GM21423 (cell line): ENCODE measurements around the gene FANCC.
"Not testable (repeated sequence)": the region's sequence is repeated elsewhere in the genome, so short reads cannot be mapped to it uniquely, and the experiment has no call there.

Source experiments
- ATAC-seq: cut with Tn5 transposase; IDR thresholded peaks from one replicate; pipeline ENCODE4 v1.9.1; 2021; ENCODE audit warnings: mild to moderate bottlenecking, moderate library complexity; ENCODE audit not compliant: unreplicated experiment

The FANCC gene

DNA sequence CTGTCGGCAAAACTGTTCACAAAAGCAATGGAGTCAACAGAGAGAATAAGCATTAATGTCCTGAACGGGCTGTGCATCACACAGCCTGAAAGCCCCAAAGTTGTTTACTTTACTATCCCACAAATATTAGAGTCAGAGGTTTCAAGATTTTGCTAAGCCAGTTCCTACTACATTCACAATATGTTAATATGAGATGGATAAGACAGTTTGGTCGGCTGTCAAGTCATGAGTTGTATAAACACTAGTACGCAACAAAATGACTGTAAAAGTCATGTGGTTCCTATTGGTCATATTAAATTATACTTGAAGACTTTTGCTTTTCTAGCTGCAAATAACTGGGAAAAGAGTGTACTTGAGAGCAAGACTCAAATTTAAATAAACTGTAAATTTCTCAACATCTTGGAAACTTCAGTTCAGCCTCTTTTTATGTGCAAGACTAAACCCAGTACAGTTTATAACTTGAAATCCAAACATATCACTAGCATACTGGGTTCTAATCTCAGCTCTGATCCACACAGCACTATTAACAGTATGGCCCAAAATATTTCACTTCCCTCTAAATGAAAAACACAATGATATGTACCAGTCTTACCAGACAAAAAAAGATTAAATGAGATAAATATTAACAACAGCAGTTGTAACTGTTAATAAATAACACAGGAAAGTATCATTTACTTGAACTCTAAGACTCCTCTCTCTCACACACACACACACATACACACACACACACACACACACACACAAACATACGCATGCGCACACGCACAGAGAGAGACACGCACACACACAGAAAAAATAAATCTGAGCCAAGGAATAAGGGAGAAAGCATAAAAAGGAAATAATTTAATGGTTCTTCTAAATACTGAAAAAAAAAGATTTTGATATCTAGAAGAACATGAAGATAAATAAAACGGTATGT is 33.1 kb downstream of the FANCC start:
- ATAC-seq: no peak

DNA sequence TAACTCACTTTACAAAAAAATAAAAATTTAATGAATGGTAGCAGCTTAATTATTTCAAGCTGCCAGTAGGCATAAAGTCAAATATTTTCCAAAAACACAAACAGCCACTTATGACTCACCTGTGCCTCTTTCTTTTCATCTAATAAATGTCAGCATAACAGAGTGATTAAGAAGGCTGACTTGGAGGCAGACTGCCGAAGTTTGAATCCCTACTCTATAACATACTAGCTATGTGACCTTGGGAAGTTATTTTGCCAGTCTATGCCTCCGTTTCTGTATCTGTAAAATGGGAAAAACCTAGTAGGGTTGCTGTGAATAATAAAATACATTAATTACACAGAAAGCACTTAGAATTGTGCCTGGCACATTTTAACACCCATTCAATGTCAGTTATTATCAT is 33.8 kb downstream of the FANCC start:
- no peak for ATAC-seq

DNA sequence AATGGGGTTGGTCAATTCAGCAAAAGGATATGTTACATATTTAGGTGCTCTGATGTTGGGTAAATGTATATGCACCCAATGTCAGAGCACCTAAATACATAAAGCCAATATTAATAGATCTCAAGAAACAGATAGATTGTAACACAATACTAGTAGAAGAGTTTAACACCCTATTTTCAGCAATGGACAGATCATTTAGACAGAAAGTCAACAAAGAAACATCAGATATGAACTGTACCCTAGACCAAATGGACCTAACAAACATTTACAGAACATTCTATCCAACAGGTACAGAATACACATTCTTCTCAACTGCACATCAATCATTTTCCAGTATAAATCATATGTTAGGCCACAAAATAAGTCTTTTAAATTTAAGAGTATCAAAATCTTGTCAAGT is 35.2 kb downstream of the FANCC start:
- no peak for ATAC-seq

DNA sequence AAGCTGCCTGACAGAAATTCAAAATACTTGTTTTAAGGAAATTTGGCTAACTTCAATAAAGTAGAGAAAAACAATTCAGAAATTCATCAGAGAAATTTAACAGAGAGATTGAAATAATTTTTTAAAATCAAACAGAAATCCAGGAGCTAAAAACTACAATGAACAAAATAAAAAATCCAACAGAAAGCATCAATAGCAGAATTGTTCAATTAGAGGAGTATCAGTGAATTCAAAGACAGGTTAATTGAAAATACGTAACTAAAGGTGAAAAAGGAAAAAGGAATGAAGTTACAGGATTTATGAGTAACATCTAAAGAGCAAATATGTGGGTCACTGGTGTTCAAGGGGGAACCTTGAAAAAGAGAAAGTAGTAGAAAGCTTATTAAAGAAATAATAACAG is 36.8 kb downstream of the FANCC start:
- ATAC-seq: no peak

DNA sequence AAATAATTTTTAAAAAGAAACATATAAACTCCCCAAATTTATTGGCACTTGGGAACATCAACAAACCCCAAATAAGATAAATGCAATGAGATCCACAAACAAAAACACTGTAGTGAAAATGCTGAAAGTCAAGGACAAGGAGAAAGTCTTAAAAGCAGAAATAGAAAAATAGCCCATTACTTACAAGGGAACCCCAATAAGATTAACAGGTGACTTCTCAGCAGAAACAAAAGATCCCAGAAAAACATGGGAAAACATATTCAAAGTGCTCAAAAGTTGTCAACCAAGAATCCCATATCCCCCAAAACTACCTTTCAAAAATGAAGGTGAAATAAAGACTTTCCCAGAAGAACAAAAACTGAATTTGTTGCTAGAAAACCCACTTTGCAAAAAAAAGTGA is 40.0 kb downstream of the FANCC start:
- ATAC-seq: no peak

DNA sequence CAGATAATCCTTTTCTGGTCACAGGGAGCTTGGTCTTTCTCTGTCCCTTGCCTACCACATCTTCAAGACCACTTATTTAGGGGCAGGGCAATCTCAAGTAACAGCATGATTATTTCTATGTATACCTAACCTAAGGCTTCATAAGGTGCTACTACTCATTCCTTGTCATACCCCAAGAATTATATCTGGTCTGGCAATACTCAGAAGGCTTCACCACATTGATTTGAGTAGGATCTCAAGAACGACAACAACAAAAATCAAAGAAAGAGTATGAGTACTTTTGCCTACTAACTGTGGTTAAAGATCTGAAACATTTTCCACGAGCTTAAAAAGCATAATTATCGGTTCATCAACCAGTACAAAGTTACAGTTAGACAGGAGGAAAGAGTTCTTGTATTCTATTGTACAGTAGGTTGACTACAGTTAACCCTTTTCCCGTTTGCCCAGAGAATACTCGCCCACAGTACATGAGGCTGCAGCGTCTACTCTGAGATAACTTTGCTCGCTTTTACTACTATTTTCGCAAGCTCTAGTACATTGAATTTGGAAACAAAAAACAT is 41.0 kb downstream of the FANCC start:
- ATAC-seq: no peak

DNA sequence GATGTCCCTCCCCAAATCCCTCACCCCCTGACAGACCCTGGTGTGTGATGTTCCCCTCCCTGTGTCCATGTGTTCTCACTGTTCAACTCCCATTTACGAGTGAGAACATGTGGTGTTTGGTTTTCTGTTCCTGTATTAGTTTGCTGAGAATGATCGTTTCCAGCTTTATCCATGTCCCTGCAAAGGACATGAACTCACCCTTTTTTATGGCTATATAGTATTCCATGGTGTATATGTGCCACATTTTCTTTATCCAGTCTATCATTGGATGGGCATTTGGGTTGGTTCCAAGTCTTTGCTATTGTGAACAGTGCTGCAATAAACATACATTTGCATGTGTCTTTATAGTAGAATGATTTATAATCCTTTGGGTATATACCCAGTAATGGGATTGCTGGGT is 43.3 kb downstream of the FANCC start:
- ATAC-seq: not testable (repeated sequence)

DNA sequence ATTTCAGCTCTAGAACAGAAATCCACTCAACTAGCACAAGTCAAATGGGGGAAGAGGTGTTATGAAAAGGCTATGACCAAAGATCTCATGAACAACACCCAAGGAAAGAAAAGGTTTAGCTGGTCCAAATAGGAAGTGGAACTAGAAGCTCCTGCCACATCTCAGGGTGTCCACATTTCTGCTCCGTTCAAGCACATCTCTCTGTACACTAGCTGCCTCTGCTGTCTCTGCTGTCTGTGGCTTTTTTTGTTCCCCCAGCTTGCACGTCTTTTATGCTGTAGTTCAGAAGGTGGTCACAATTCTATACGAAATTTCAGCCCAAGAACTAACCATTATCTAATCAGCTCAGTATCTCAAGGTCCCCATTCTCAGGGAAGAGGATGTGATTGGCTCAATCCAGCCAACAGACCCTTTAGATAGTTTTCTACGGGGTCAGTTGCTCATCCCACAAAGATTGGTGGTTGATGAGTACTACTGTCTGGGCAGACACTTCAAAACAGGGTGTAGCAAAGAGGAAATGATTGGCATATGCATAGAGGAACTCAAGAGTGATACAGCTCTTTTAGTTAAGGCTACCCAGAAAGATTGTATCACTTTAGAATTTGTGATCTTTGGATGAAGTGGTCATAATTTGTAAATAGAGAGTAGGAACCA is 44.0 kb downstream of the FANCC start:
- peak; percentile 55 for ATAC-seq

DNA sequence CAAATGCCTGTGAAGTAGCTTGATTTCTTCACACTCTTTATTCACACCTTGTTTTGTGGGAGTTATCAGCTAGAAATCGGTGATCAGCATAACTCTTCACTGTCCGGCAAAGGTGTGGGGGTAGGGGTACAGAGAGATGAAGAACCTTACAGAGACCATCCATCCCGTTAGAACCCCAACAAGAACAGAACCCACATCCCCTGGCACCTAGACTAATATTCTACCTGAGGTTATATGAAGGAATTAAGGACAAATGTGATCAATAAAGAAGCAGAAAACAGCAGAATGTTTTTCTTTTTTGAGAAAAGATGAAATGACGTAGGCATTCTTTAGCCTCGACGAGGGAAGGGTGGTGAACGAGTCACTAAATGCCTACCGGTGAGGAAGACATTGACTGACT is 44.7 kb downstream of the FANCC start:
- no peak for ATAC-seq

DNA sequence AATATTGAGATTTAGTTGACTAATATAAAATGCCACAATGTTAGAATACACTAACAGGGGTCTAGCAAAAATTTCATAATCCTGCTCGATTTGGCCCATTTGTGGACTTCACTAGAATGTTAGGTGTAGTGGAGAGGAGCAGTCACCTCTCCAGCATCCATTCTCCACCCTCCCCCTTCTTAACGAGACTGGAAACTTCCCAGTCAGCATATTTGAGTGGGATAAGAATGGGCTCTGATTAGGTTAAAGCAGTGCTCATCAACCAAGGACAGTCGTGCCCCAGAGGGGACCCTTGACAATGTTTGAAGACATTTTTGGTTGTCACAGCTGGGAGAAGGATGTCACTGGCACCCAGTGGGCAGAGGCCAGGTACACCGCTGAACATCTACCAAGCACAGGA is 46.7 kb downstream of the FANCC start:
- no peak for ATAC-seq

DNA sequence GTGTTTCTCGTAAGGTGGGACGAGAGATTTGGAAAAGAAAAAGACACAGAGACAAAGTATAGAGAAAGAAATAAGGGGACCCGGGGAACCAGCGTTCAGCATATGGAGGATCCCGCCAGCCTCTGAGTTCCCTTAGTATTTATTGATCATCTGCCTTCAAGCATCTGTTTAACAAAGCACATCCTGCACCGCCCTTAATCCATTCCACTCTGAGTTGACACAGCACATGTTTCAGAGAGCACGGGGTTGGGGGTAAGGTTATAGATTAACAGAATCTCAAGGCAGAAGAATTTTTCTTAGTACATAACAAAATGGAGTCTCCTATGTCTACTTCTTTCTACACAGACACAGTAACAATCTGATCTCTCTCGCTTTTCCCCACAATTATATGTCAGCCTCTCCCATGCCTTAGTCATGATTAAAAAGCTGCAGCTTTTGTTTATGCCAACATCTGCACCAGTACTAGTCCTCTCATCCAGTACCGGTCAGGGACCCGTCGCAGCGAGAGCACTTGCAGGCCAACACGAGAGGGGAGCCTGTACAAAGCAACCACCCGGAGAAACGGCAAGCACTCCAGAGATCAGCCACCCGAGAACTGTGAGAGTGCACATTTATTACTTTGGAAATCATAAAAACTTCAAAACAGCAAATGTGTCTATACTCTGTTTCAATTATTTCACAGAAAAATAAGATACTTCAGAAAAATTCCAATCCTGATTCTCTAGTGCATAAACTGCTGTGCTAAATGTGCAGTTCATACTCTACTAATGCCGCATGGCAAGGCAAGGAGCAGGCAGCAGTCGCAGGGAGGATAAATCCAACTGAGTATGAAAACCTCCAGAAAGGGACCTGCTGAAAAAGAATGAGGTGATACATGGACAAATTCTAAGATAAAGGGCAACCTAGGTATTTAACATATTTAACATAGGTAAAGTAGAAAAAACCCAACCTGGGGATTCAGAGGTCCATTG is 47.4 kb downstream of the FANCC start:
- not testable (repeated sequence) for ATAC-seq

DNA sequence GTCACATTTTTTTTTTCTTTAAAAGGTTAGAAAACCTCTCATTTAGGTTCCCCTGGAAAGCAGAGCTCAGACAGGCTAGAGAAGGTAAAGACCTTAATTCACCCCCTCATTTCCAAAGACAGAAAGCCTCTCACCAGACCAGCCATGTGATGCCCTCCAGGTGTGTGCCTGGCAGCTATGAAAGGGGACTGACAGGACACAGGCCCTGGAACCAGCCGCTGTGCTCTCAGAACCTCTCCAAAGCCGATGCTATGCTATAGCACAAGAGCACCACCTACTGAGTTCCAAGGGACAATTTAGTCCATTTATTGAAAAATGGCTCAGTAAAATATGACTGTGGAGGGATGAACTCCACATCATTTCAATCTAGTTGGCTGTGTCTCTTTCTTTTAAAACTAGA is 48.8 kb downstream of the FANCC start:
- ATAC-seq: no peak

DNA sequence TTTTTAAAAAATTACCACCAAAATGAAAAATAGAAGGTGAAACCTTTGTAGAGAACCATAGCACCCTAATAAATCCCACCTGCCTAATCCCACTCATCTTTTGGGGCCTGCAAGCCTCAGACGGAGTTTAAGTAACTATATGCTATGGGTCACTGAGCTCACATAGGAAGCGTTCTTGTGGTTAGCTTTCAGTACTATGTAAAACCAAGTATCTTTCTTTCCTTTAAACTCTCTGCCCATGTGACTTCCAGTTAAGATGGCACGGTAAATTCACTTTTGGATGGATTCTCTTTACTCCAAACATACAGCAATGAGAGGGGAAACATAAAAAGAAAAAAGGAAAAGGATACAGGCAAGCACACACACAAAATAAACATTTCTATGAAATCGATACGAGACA is 50.9 kb downstream of the FANCC start:
- ATAC-seq: peak; percentile 72

DNA sequence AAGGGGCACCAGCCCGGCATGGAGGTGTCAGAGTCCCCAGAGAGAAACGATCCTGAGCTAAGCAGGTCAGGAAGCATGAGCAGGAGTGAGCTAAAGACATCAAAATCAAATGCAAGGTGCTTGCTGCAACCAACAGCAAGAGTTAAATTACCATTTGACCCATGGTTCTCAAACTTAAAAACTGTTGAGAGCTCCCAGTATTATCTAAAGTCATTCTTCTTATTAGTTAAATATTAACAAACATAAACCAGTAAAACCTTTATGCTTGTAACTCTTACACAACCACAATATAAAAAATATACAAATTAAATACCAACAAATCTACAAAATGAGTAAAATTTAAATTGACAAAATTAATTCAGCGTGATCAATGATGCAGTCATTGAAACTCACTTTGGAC is 51.5 kb downstream of the FANCC start:
- no peak for ATAC-seq

DNA sequence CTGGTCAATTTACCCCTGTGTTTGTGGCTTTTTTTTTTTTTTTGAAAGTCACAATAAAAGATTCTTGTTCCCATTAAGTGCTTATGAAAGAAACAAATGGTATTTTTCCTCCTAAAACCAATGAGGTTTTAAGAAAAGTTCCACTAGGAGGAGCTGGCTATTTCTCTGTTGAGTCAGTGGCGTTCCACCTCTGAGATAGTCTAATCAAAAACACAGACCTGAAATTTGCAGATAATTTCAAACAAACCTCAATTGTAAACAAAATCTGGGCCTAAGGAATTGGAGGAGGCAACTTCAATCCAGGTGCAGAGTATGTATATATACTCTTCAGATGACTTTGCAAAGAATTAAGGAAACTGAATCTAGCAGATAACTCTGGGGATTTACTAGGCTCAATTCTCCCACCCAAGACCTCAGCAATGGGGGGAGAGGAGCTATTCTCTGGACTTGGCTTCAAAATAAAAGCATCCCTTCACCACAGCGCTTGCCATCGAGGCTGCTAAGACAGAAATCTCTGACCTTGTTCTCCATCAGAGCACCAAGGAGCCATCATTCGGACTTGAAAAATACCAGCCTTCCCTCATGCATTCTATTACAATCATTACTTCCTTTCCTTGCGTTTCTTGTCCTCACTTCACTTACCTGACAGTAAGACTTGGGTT is 52.4 kb downstream of the FANCC start:
- no peak for ATAC-seq

DNA sequence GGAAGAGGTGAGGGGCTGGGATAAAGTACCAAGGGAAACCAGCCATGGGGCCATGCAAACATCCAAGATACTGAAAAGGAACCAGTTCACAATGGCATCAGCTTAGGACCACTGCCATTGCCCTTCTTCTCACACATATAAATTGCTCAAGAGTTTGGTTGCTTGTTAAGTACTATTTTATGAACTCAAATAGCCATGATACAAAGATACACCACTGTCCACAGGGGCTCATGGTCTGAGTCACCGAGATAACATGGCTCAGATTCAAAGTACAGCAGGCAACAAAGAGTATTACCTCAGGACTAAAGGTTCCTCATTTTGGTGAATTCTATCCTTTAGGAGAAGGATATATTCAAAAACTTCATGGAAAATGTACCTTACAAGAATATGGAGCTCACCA is 55.6 kb downstream of the FANCC start:
- no peak for ATAC-seq

DNA sequence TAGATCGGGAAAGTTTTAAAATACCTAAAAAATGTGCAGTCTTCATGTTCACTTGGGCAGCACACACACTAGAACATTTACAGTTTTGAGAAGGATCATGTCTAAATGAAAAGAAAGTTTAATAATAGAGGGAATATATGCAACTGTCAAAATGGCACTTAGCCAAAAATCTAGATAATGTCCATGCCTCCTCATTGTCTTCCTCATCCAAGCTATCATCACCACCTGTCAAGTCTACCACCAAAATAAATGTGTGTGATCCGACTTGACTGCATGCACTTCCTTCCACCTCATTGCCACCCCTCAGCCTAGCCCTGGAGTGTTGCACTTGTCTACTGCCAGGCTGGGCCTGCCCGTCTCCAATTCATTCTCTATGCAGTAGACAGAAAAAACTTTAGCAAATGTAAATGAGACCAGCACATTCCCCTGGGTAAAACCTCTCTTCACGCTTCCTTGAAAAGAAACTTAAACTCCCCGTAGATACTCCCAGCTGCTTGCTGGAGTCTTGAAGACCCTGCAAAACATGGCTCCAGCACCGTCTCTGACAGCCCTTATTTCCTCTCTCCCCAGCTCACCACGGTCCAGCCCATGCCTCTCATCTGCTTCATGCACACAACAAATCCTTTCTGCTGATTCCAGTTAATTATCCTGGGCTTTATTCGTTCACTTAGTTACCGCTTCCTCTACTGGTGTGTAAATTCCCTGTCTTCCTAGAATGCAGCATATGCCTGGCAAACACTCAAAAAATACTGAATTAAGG is 66.9 kb downstream of the FANCC start:
- ATAC-seq: no peak

DNA sequence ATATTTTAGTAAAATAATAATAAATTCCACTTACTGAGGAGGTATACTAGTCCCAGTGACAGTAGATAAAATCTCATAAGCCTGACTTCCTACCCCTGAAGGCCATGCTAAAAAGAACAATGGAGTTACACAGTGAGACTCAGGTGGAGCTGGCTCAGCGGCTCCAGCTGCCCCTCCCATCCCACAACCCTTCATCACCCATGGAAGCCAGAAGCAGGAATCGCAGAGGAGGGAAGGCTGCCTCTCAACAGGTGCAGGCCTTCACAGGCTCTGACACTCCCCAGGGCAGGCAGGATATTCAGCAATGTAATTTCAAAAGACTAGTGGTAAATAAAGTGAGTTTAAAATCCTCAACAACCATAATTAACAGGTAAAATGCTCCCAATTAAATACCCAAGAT is 67.5 kb downstream of the FANCC start:
- ATAC-seq: no peak

DNA sequence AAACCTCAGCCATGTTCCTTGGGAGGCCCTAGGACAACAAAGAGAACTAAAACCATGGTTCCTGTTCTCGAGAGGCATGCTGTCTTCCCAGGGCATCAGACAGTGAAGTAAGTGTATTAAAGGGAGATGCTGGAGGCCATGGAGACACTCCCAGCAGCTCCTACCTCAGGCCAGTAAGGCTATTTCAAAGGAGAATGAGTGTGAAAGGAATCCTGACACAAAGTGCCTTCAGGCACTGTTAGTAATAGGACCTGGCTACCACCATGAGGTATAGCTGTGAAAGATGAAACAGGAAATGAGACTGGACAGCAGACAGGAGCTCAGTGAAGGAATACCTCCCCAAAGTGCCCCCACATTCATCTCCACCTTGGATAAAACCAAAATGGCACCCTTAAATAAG is 71.0 kb downstream of the FANCC start:
- no peak for ATAC-seq

DNA sequence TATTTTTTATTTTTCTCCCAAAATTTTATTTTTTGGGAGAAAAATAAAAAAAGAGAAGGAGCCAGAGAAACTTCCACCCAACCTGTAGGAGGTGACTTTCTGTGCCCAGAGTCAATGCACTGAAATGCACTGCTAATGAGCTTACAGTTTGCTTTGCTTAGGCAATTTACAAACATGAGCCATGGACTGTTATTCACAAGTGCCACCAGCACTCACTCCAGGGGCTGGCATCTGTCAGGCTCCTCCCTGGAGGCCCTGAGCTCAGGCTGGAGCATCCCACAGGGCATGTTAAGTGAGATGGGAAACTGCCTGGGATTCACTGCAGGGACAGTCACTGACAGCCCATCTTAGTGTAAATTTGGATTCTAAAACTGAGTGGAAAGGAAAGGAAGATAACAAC is 74.9 kb downstream of the FANCC start:
- no peak for ATAC-seq
